AG08395 (cell line): ENCODE measurements around the gene ANKS1A.
A peak's percentile ranks its signal among the peaks of the same experiment; 100 is the strongest.
"Not testable (repeated sequence)": the region's sequence is repeated elsewhere in the genome, so short reads cannot be mapped to it uniquely, and the experiment has no call there.

Experiments used
- DNase-seq: peaks from one replicate; pipeline ENCODE4 v3.0.0; 2012; ENCODE audit warnings: mixed read lengths, low spot score

Gene ANKS1A

GRCh38 chr6:34887753-34888513, 1.1 kb upstream of the ANKS1A start, which contains the start of gene TAF11:
Gene TAF11, minus strand, starts transcription at chr6:34888042. Its CDS starts 85 bp downstream, at chr6:34887957.
- DNase-seq, result peak; percentile 95

GRCh38 chr6:34888514-34888856, 570 bp upstream of the ANKS1A start:
- DNase-seq, result no peak

GRCh38 chr6:34890533-34890925, 1.5 kb downstream of the ANKS1A start:
- no peak for DNase-seq

- DNase-seq, result no peak
Observed at GRCh38 chr6:34891296-34891695, 2.2 kb downstream of the ANKS1A start.

GRCh38 chr6:34894693-34895092, 5.6 kb downstream of the ANKS1A start:
- DNase-seq, result no peak

- no peak for DNase-seq
Observed at GRCh38 chr6:34897130-34897529, 8.1 kb downstream of the ANKS1A start.

GRCh38 chr6:34897716-34898115, 8.7 kb downstream of the ANKS1A start:
- DNase-seq, result no peak

GRCh38 chr6:34899748-34900147, 10.7 kb downstream of the ANKS1A start:
- not testable (repeated sequence) for DNase-seq

GRCh38 chr6:34900321-34901031, 11.4 kb downstream of the ANKS1A start:
- no peak for DNase-seq

- DNase-seq, result peak; percentile 34
Observed at GRCh38 chr6:34901930-34902329, 12.9 kb downstream of the ANKS1A start.

- DNase-seq, result no peak
Observed at GRCh38 chr6:34904990-34905613, 16.0 kb downstream of the ANKS1A start.

GRCh38 chr6:34906826-34907225, 17.8 kb downstream of the ANKS1A start:
- no peak for DNase-seq

GRCh38 chr6:34908194-34908593, 19.1 kb downstream of the ANKS1A start:
- no peak for DNase-seq

- DNase-seq, result no peak
Observed at GRCh38 chr6:34909320-34909883, 20.3 kb downstream of the ANKS1A start.

- no peak for DNase-seq
Observed at GRCh38 chr6:34911822-34912221, 22.8 kb downstream of the ANKS1A start.

- DNase-seq, result peak; percentile 81
Observed at GRCh38 chr6:34912715-34913464, 23.8 kb downstream of the ANKS1A start.

- DNase-seq, result peak; percentile 16
Observed at GRCh38 chr6:34914358-34914757, 25.3 kb downstream of the ANKS1A start.

GRCh38 chr6:34916348-34916967, 27.4 kb downstream of the ANKS1A start:
- DNase-seq, result no peak

- DNase-seq, result no peak
Observed at GRCh38 chr6:34917626-34918285, 28.7 kb downstream of the ANKS1A start.

- DNase-seq, result peak; percentile 29
Observed at GRCh38 chr6:34919651-34920050, 30.6 kb downstream of the ANKS1A start.

- no peak for DNase-seq
Observed at GRCh38 chr6:34920097-34920496, 31.0 kb downstream of the ANKS1A start.
